Erythroblast (primary cell): ENCODE data around the gene AKR1A1.

ENCODE experiments used
- GATA1 ChIP-seq: IDR thresholded peaks from 2 replicates; pipeline ENCODE4 v1.6.1; 2011; ENCODE audit warnings: low read depth, mild to moderate bottlenecking, control low read depth, low read length, moderate library complexity
- POLR2A ChIP-seq: IDR thresholded peaks from 2 replicates; pipeline ENCODE4 v1.6.1; 2011; ENCODE audit warnings: mild to moderate bottlenecking, low read length

- TF ChIP-seq POLR2A (no peak), GATA1 (no peak)
These were observed 28.1 kb upstream of the AKR1A1 start for GRCh38 chr1:45522324-45523104.
